NB4 (cell line): ENCODE results near the gene PRPF6.

Source experiments
- CTCF ChIP-seq: IDR thresholded peaks from one replicate; pipeline ENCODE4 v1.5.1; 2012; ENCODE audit warnings: low read depth, low read length
- POLR2A ChIP-seq: IDR thresholded peaks from 2 replicates; pipeline ENCODE4 v1.6.1; 2011; ENCODE audit warnings: mild to moderate bottlenecking; ENCODE audit not compliant: insufficient read length; ENCODE audit errors: extremely low read depth

- TF ChIP-seq CTCF, result no peak
- no peak for TF ChIP-seq POLR2A
Measured at GRCh38 chr20:63977739-63978276, 3.1 kb upstream of the PRPF6 start.
